Neural cell (in vitro differentiated cells): ENCODE results near the gene LELP1. TPM values are rescaled to one million over a fixed set of nuclear protein-coding genes. Genes with fewer than 3 reads are reported as not detected.

ENCODE experiments used
- H2AFZ ChIP-seq: fragments of 200-600, 300-800 bp; sonication (generic), shearing (Covaris generic); 2 replicates; pipeline ENCODE4 v1.6.0; 2014; ENCODE audit warnings: low read depth, mild to moderate bottlenecking, antibody characterized with exemption, low read length, moderate library complexity
- H3F3A ChIP-seq: fragments of 200-600 bp; shearing (Covaris generic); 2 replicates; pipeline ENCODE4 v1.6.1; 2016; ENCODE audit warnings: mild to moderate bottlenecking, moderate library complexity, mixed read lengths, antibody characterized with exemption, low read length; ENCODE audit not compliant: insufficient read depth, poor library complexity, severe bottlenecking
- H3K27ac ChIP-seq: fragments of 200-600, 300-800 bp; sonication (generic), shearing (Covaris generic); 2 replicates; pipeline ENCODE4 v1.5.1; 2014; ENCODE audit warnings: mild to moderate bottlenecking, low read length, moderate library complexity
- H3K27me3 ChIP-seq: fragments of 300-800, 200-600 bp; sonication (generic), shearing (Covaris generic); 2 replicates; pipeline ENCODE4 v1.6.0; 2014; ENCODE audit warnings: mild to moderate bottlenecking, low read depth, low read length, moderate library complexity; ENCODE audit not compliant: insufficient read depth
- H3K36me3 ChIP-seq: fragments of 300-800, 200-600 bp; sonication (generic), shearing (Covaris generic); 2 replicates; pipeline ENCODE4 v1.5.1; 2014; ENCODE audit warnings: mild to moderate bottlenecking, antibody characterized with exemption, low read length, moderate library complexity; ENCODE audit not compliant: insufficient read depth
- H3K4me2 ChIP-seq: fragments of 300-800, 200-600 bp; sonication (generic), shearing (Covaris generic); 2 replicates; pipeline ENCODE4 v1.6.0; 2014; ENCODE audit warnings: mild to moderate bottlenecking, low read length
- H3K4me3 ChIP-seq: fragments of 300-800, 200-600 bp; sonication (generic), shearing (Covaris generic); 2 replicates; pipeline ENCODE4 v1.5.1; 2014; ENCODE audit warnings: mild to moderate bottlenecking, low read length, moderate library complexity
- H3K79me2 ChIP-seq: fragments of 200-600 bp; shearing (Covaris generic); replicated peaks from 2 replicates; pipeline ENCODE4 v1.6.0; 2014; ENCODE audit warnings: mild to moderate bottlenecking, low read length, moderate library complexity; ENCODE audit not compliant: insufficient read depth
- H3K9ac ChIP-seq: fragments of 300-800, 200-600 bp; sonication (generic), shearing (Covaris generic); 2 replicates; pipeline ENCODE4 v1.6.1; 2016; ENCODE audit warnings: mild to moderate bottlenecking, low read length, mixed read lengths
- H3K9me2 ChIP-seq: fragments of 200-600 bp; shearing (Covaris generic); 2 replicates; pipeline ENCODE4 v1.6.1; 2016; ENCODE audit warnings: mild to moderate bottlenecking, low read length, mixed read lengths; ENCODE audit not compliant: insufficient read depth
- H3K9me3 ChIP-seq: fragments of 200-600, 300-800 bp; sonication (generic), shearing (Covaris generic); 2 replicates; pipeline ENCODE4 v1.6.1; 2016; ENCODE audit warnings: mild to moderate bottlenecking, mixed run types, low read length, moderate library complexity, mixed read lengths
- H4K20me1 ChIP-seq: fragments of 200-600 bp; shearing (Covaris generic); 2 replicates; pipeline ENCODE4 v1.6.1; 2016; ENCODE audit warnings: mild to moderate bottlenecking, mixed run types; ENCODE audit not compliant: insufficient read depth
- EP300 ChIP-seq: fragments of 450-650 bp; conservative IDR thresholded peaks from 2 replicates; pipeline ENCODE4 v1.6.1; 2014; ENCODE audit warnings: antibody characterized with exemption, mild to moderate bottlenecking, moderate library complexity; ENCODE audit not compliant: poor library complexity, severe bottlenecking
- EZH2 ChIP-seq: fragments of 200-600, 300-800 bp; shearing (Covaris generic), sonication (generic); IDR thresholded peaks from 2 replicates; pipeline ENCODE4 v1.6.1; 2014; ENCODE audit warnings: antibody characterized with exemption, low read length, borderline replicate concordance, mild to moderate bottlenecking; ENCODE audit not compliant: insufficient read depth, poor library complexity, severe bottlenecking
- MXI1 ChIP-seq: fragments of 450-650 bp; conservative IDR thresholded peaks from 2 replicates; pipeline ENCODE4 v1.6.1; 2014; ENCODE audit warnings: antibody characterized with exemption, mild to moderate bottlenecking; ENCODE audit not compliant: poor library complexity, severe bottlenecking
- POLR2AphosphoS5 ChIP-seq: IDR thresholded peaks from 2 replicates; pipeline ENCODE4 v1.6.1; 2012
- RAD21 ChIP-seq: fragments of 450-650 bp; conservative IDR thresholded peaks from 2 replicates; pipeline ENCODE4 v1.6.1; 2014; ENCODE audit warnings: antibody characterized with exemption, mild to moderate bottlenecking, moderate library complexity
- SMC3 ChIP-seq: fragments of 450-650 bp; conservative IDR thresholded peaks from 2 replicates; pipeline ENCODE4 v1.6.1; 2014; ENCODE audit warnings: antibody characterized with exemption, mild to moderate bottlenecking, moderate library complexity; ENCODE audit not compliant: poor library complexity
- TAF1 ChIP-seq: IDR thresholded peaks from 2 replicates; pipeline ENCODE4 v1.6.1; 2012; ENCODE audit warnings: low read depth
- polyA plus RNA-seq: library from polyadenylated mRNA; depleted of rRNA; stranded (reverse); fragments of >200 nt; gene quantifications from 2 replicates; pipeline ENCODE4 v1.2.3, GENCODE V29; 2014
- TF ChIP-seq, protein P1 (sequence below): IDR thresholded peaks from 2 replicates; pipeline ENCODE4 v1.6.1; 2012; ENCODE audit warnings: borderline replicate concordance
- TF ChIP-seq, protein P2 (sequence below): fragments of 450-650 bp; IDR thresholded peaks from 2 replicates; pipeline ENCODE4 v1.5.1; 2014; ENCODE audit warnings: antibody characterized with exemption, mild to moderate bottlenecking, moderate library complexity; ENCODE audit not compliant: poor library complexity, severe bottlenecking

LELP1 gene
- polyA plus RNA-seq, 1 donor from 2014 or later = not detected

DNA sequence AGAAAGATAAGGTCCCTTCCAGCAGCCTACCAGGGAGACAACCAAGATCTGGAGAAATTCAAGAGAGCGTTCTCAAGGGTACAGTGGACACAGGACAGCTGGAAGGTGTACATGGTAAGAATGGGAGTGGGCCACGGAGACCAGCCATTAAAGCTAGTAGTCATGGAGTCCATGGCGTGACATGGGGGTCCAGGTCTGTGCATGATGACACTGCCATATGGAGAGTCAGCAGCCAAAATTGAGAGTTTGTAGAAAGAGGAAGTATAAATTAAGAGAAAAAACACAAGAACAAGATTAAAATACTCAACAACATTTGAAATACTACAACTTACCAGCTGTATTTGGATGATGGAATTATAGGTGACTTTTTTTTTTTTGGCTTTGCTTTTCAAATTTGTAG is 48.3 kb downstream of the LELP1 start:
- no peaks in the 10 kb centered on the region for H3K9me2 ChIP-seq
- no peaks in the 10 kb centered on the region for H3F3A ChIP-seq
- H3K4me3 ChIP-seq = no peak overlapping the region
- no peaks in the 10 kb centered on the region for H3K27me3 ChIP-seq
- no peak overlapping the region for H2AFZ ChIP-seq
- no peak overlapping the region for H3K27ac ChIP-seq
- H4K20me1 ChIP-seq = no peaks in the 10 kb centered on the region
- no peaks in the 10 kb centered on the region for H3K9me3 ChIP-seq
- no peak overlapping the region for H3K9ac ChIP-seq
- H3K36me3 ChIP-seq = no peaks in the 10 kb centered on the region
- no peaks in the 10 kb centered on the region for H3K79me2 ChIP-seq
- no peak overlapping the region for H3K4me2 ChIP-seq
- no peak for TF ChIP-seq EZH2
- TF ChIP-seq EP300 = no peak
- TF ChIP-seq, protein P1, sequence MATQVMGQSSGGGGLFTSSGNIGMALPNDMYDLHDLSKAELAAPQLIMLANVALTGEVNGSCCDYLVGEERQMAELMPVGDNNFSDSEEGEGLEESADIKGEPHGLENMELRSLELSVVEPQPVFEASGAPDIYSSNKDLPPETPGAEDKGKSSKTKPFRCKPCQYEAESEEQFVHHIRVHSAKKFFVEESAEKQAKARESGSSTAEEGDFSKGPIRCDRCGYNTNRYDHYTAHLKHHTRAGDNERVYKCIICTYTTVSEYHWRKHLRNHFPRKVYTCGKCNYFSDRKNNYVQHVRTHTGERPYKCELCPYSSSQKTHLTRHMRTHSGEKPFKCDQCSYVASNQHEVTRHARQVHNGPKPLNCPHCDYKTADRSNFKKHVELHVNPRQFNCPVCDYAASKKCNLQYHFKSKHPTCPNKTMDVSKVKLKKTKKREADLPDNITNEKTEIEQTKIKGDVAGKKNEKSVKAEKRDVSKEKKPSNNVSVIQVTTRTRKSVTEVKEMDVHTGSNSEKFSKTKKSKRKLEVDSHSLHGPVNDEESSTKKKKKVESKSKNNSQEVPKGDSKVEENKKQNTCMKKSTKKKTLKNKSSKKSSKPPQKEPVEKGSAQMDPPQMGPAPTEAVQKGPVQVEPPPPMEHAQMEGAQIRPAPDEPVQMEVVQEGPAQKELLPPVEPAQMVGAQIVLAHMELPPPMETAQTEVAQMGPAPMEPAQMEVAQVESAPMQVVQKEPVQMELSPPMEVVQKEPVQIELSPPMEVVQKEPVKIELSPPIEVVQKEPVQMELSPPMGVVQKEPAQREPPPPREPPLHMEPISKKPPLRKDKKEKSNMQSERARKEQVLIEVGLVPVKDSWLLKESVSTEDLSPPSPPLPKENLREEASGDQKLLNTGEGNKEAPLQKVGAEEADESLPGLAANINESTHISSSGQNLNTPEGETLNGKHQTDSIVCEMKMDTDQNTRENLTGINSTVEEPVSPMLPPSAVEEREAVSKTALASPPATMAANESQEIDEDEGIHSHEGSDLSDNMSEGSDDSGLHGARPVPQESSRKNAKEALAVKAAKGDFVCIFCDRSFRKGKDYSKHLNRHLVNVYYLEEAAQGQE = no peak
- no peak for TF ChIP-seq MXI1
- no peak for TF ChIP-seq RAD21
- no peak for TF ChIP-seq TAF1
- TF ChIP-seq POLR2AphosphoS5 = no peak
- TF ChIP-seq, protein P2, sequence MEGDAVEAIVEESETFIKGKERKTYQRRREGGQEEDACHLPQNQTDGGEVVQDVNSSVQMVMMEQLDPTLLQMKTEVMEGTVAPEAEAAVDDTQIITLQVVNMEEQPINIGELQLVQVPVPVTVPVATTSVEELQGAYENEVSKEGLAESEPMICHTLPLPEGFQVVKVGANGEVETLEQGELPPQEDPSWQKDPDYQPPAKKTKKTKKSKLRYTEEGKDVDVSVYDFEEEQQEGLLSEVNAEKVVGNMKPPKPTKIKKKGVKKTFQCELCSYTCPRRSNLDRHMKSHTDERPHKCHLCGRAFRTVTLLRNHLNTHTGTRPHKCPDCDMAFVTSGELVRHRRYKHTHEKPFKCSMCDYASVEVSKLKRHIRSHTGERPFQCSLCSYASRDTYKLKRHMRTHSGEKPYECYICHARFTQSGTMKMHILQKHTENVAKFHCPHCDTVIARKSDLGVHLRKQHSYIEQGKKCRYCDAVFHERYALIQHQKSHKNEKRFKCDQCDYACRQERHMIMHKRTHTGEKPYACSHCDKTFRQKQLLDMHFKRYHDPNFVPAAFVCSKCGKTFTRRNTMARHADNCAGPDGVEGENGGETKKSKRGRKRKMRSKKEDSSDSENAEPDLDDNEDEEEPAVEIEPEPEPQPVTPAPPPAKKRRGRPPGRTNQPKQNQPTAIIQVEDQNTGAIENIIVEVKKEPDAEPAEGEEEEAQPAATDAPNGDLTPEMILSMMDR = no peak
- TF ChIP-seq SMC3 = no peak

DNA sequence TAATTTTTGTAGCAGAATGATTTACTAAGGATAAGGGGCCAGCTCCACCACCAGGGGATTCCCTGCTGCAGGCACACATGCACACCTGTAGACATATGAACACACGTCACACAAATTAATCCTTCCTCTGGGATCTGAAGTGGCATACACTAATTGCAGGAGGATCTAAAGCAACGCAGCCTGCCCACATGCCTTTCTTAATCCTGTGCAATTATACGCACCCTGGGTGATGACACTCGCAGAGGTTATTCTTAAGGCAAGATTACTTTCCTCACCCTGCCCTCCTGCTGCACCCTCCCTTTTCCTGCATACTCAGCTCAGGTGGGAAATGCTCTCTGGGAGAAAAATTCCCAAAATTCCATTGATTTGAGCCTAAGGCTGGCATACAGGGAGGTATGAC is 48.8 kb downstream of the LELP1 start:
- TF ChIP-seq, protein P2 = no peak
- TF ChIP-seq, protein P1 = no peak
- TF ChIP-seq EP300 (no peak), SMC3 (no peak), EZH2 (no peak), MXI1 (no peak), RAD21 (no peak), TAF1 (no peak), POLR2AphosphoS5 (no peak)
- Histone ChIP-seq H3K9ac (no peak overlapping the region), H3K9me3 (no peaks in the 10 kb centered on the region), H2AFZ (no peak overlapping the region), H3K36me3 (no peaks in the 10 kb centered on the region), H3K79me2 (no peaks in the 10 kb centered on the region), H3F3A (no peaks in the 10 kb centered on the region), H4K20me1 (no peaks in the 10 kb centered on the region), H3K4me3 (no peak overlapping the region), H3K27ac (no peak overlapping the region), H3K27me3 (no peaks in the 10 kb centered on the region), H3K9me2 (no peaks in the 10 kb centered on the region), H3K4me2 (no peak overlapping the region)
